ENCODE data around the gene P4HB.

P4HB gene

GRCh38 chr17:81802856-81803643 is 57.3 kb downstream of the P4HB start:
- TF ChIP-seq, protein P1, sequence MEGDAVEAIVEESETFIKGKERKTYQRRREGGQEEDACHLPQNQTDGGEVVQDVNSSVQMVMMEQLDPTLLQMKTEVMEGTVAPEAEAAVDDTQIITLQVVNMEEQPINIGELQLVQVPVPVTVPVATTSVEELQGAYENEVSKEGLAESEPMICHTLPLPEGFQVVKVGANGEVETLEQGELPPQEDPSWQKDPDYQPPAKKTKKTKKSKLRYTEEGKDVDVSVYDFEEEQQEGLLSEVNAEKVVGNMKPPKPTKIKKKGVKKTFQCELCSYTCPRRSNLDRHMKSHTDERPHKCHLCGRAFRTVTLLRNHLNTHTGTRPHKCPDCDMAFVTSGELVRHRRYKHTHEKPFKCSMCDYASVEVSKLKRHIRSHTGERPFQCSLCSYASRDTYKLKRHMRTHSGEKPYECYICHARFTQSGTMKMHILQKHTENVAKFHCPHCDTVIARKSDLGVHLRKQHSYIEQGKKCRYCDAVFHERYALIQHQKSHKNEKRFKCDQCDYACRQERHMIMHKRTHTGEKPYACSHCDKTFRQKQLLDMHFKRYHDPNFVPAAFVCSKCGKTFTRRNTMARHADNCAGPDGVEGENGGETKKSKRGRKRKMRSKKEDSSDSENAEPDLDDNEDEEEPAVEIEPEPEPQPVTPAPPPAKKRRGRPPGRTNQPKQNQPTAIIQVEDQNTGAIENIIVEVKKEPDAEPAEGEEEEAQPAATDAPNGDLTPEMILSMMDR (IDR thresholded peaks at IDR 0.05; ENCODE audit: unreplicated experiment in 3 of 3), result no peak
- no peaks in the 10 kb centered on the region for H3K36me3 Mint-ChIP-seq (ENCODE audit: low read depth)
- H3K4me3 Mint-ChIP-seq, result peak overlapping the region in 2 of 3 experiments; percentile 59 to 67
- H3K4me1 Mint-ChIP-seq, result no peaks in the 10 kb centered on the region
- H3K9me3 Mint-ChIP-seq, result peaks cover 11% of the 10 kb centered on the region
- peaks cover 78% of the 10 kb centered on the region for H3K27me3 Mint-ChIP-seq (ENCODE audit: low read depth)
- no peak overlapping the region for H3K27ac Mint-ChIP-seq

DNA sequence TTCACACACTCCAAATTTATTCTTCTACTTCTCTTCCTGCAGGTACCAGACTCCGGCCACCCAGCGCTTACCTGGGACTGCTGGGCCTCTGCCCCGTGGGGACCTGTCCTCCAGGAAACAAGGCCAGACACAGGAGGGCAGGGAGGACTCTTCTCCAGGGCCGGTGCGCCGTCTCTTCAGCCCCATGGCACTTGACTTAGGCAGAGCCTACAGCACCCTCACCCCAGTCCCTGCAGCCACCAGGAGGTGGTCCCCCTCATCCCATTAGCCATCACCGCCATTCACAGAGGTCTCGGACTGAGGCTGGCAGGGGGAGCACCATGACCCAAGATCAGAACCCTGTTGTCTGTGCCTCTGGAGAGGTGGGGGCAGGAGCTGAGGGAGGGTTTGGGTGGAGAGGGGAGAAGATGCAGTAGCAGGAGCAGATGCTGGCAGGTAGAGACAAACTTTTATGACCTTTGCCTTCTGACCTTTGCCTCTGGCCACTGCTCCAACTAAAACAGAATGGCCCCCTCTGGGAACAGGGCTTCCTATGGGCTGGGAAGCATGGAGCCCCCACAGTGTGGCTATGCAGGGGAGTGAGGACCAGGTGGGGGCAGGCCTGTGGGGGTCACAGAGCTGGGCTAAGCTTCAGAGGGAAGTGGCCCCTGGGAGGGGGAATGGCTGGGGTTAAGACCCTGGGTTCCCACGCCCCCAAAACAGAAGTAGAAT is 58.1 kb downstream of the P4HB start:
- H3K4me1 Mint-ChIP-seq, result no peaks in the 10 kb centered on the region
- TF ChIP-seq, protein P1 (IDR thresholded peaks at IDR 0.05; ENCODE audit: unreplicated experiment in 3 of 3), result no peak
- no peaks in the 10 kb centered on the region for H3K36me3 Mint-ChIP-seq (ENCODE audit: low read depth)
- H3K9me3 Mint-ChIP-seq, result peaks cover 11% of the 10 kb centered on the region
- H3K27ac Mint-ChIP-seq, result no peak overlapping the region
- peaks cover 70% of the 10 kb centered on the region for H3K27me3 Mint-ChIP-seq (ENCODE audit: low read depth)
- H3K4me3 Mint-ChIP-seq, result peak overlapping the region in 2 of 3 experiments; percentile 59 to 67

- peaks cover 61% of the 10 kb centered on the region for H3K27me3 Mint-ChIP-seq (ENCODE audit: low read depth)
- no peak overlapping the region for H3K4me3 Mint-ChIP-seq
- H3K9me3 Mint-ChIP-seq, result peaks cover 11% of the 10 kb centered on the region
- H3K36me3 Mint-ChIP-seq (ENCODE audit: low read depth), result no peaks in the 10 kb centered on the region
- no peak overlapping the region for H3K27ac Mint-ChIP-seq
- TF ChIP-seq, protein P1 (IDR thresholded peaks at IDR 0.05; ENCODE audit: unreplicated experiment in 3 of 3), result no peak
- H3K4me1 Mint-ChIP-seq, result no peaks in the 10 kb centered on the region
Observed at GRCh38 chr17:81801327-81801726, 59.0 kb downstream of the P4HB start.

GRCh38 chr17:81794509-81794908 is 65.8 kb downstream of the P4HB start:
- Mint-ChIP-seq H3K4me3 (no peak overlapping the region), H3K36me3 (ENCODE audit: low read depth) (no peaks in the 10 kb centered on the region), H3K27ac (no peak overlapping the region), H3K27me3 (ENCODE audit: low read depth) (peaks cover 4% of the 10 kb centered on the region), H3K4me1 (no peaks in the 10 kb centered on the region), H3K9me3 (peaks cover 6% of the 10 kb centered on the region)
- TF ChIP-seq, protein P1 (IDR thresholded peaks at IDR 0.05; ENCODE audit: unreplicated experiment in 3 of 3), result no peak

- Mint-ChIP-seq H3K4me3 (no peak overlapping the region), H3K9me3 (peaks cover 1% of the 10 kb centered on the region), H3K27me3 (ENCODE audit: low read depth) (no peaks in the 10 kb centered on the region), H3K27ac (no peak overlapping the region), H3K4me1 (no peaks in the 10 kb centered on the region), H3K36me3 (ENCODE audit: low read depth) (no peaks in the 10 kb centered on the region)
- TF ChIP-seq, protein P1 (IDR thresholded peaks at IDR 0.05; ENCODE audit: unreplicated experiment in 3 of 3), result no peak
Observed at GRCh38 chr17:81794074-81794476, 66.3 kb downstream of the P4HB start.
